OCI-LY7 (cell line): ENCODE data around the gene ATP6V1B1.

Experiments
- CTCF ChIP-seq: fragments of 200-600 bp; sonication (generic); conservative IDR thresholded peaks from 2 replicates; pipeline ENCODE4 v1.5.1; 2014; ENCODE audit warnings: mild to moderate bottlenecking, antibody characterized with exemption, low read length, moderate library complexity, mixed read lengths
- EZH2phosphoT487 ChIP-seq: fragments of 200-600 bp; sonication (generic); IDR thresholded peaks from 2 replicates; pipeline ENCODE4 v1.6.1; 2018; ENCODE audit warnings: low read depth, borderline replicate concordance, mild to moderate bottlenecking, mixed run types, antibody characterized with exemption, low read length, moderate library complexity, mixed read lengths

DNA sequence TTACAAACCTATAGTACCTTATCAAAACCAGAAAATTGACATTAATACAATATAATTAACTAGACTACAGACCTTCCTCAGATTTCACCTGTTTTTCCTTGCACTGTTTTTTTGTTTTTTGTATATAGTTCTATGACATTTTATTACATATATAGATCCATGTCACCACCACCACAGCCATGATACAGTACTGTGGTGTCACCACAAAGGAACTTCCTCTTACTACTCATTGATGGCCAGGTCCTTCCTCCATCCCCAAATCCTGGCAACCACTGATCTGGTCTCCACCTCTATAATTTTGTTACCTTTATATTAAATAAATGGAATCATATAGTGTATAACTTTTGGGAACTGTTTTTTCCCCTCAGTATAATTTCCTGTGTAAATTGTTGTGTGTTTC is 19.4 kb upstream of the ATP6V1B1 start:
- TF ChIP-seq CTCF (no peak), EZH2phosphoT487 (no peak)
